GM13977 (cell line): ENCODE data around the gene CEP20.
"Not testable (repeated sequence)": the region's sequence is repeated elsewhere in the genome, so short reads cannot be mapped to it uniquely, and the experiment has no call there.

ENCODE experiments used
- DNase-seq: peaks from one replicate; pipeline ENCODE4 v3.0.0; 2012; ENCODE audit warnings: low spot score
- in situ Hi-C: fragments of 300-500 bp; cut with MboI; formaldehyde crosslinking; loops from one replicate; pipeline ENCODE4 v1.12.0; 2022; ENCODE audit warnings: low sequenced_read_pairs, low pct_unique_long_range_greater_than_20kb, mixed read lengths, inconsistent platforms; ENCODE audit not compliant: unreplicated experiment
- TF ChIP-seq, protein P1 (sequence below): IDR thresholded peaks from 2 replicates; pipeline ENCODE4 v1.5.1; 2012; ENCODE audit warnings: mild to moderate bottlenecking, control low read depth; ENCODE audit not compliant: insufficient read depth; ENCODE audit errors: extremely low read depth, missing control alignments

CEP20 gene, protein sequence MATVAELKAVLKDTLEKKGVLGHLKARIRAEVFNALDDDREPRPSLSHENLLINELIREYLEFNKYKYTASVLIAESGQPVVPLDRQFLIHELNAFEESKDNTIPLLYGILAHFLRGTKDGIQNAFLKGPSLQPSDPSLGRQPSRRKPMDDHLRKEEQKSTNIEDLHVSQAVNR

GRCh38 chr16:15888072-15888976, at the start of gene CEP20:
Gene CEP20, minus strand, starts transcription at chr16:15888603. Its CDS starts 18 bp downstream, at chr16:15888585.
- DNase-seq, result peak; percentile 98
- TF ChIP-seq, protein P1, sequence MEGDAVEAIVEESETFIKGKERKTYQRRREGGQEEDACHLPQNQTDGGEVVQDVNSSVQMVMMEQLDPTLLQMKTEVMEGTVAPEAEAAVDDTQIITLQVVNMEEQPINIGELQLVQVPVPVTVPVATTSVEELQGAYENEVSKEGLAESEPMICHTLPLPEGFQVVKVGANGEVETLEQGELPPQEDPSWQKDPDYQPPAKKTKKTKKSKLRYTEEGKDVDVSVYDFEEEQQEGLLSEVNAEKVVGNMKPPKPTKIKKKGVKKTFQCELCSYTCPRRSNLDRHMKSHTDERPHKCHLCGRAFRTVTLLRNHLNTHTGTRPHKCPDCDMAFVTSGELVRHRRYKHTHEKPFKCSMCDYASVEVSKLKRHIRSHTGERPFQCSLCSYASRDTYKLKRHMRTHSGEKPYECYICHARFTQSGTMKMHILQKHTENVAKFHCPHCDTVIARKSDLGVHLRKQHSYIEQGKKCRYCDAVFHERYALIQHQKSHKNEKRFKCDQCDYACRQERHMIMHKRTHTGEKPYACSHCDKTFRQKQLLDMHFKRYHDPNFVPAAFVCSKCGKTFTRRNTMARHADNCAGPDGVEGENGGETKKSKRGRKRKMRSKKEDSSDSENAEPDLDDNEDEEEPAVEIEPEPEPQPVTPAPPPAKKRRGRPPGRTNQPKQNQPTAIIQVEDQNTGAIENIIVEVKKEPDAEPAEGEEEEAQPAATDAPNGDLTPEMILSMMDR, result no peak
- in situ Hi-C loops, result loop anchor here (25.0 kb wide), 1 partner anchor 124 kb away; no protein-coding TSS in a partner anchor

GRCh38 chr16:15936809-15937208, 48.4 kb upstream of the CEP20 start:
- in situ Hi-C loops, DNase-seq: not testable (repeated sequence)

GRCh38 chr16:15934991-15935390, 46.6 kb upstream of the CEP20 start:
- DNase-seq, result no peak
- TF ChIP-seq, protein P1, result no peak
- in situ Hi-C loops, result no loop called here

DNA sequence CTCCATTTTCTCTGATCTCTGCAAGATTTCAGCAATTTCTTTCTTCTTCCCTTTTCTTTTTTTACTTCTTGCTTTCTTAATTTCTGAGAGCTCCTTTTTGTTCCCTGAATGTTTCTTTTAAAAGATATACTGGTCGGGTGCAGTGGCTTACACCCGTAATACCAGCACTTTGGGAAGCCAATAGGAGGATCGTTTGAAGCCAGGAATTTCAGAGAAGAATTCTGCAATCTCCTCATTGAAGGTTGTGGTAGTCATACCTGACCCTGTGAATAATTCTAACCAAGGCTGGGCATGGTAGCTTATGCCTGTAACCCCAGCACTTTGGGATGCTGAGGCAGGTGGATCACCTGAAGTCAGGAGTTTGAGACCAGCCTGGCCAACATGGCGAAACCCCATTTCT, 45.4 kb upstream of the CEP20 start:
- TF ChIP-seq, protein P1, result no peak
- in situ Hi-C loops, result no loop called here
- no peak for DNase-seq

GRCh38 chr16:15932939-15933338, 44.5 kb upstream of the CEP20 start:
- TF ChIP-seq, protein P1, result no peak
- in situ Hi-C loops, result no loop called here
- no peak for DNase-seq

GRCh38 chr16:15928261-15929104, 40.1 kb upstream of the CEP20 start:
- in situ Hi-C loops, result no loop called here
- no peak for DNase-seq
- TF ChIP-seq, protein P1, result no peak
